Suprapubic skin (tissue), 4 donors: ENCODE measurements around the gene SPATS2. TPM values are rescaled to one million over a fixed set of nuclear protein-coding genes. Genes with fewer than 3 reads are reported as not detected.

Source experiments
- DNase-seq, 2 donors: peaks; one replicate each; pipeline ENCODE4 v3.0.0-alpha.2; 2019; ENCODE audit warnings: low spot score in 2 of 2
- H3K27ac ChIP-seq: fragments of 200-600 bp; sonication (generic); one replicate; pipeline ENCODE4 v1.5.1; 2019
- H3K27me3 ChIP-seq: fragments of 200-600 bp; sonication (generic); one replicate; pipeline ENCODE4 v1.5.1; 2019
- H3K36me3 ChIP-seq: fragments of 200-600 bp; sonication (generic); one replicate; pipeline ENCODE4 v1.5.1; 2019
- H3K4me1 ChIP-seq: fragments of 200-600 bp; sonication (generic); one replicate; pipeline ENCODE4 v1.5.1; 2019
- H3K4me3 ChIP-seq: fragments of 200-600 bp; sonication (generic); one replicate; pipeline ENCODE4 v1.5.1; 2019; ENCODE audit warnings: mild to moderate bottlenecking
- H3K9me3 ChIP-seq: fragments of 200-600 bp; sonication (generic); one replicate; pipeline ENCODE4 v1.5.1; 2019
- CTCF ChIP-seq, 2 donors: fragments of 200-600 bp in 1 of 2; fragments of 450-650 bp in 1 of 2; sonication (generic) in 1 of 2; IDR thresholded peaks; one replicate each; pipeline ENCODE4 v1.5.1; 2016 to 2019; ENCODE audit warnings: antibody characterized with exemption in 2 of 2, mild to moderate bottlenecking in 1 of 2, moderate library complexity in 1 of 2
- EP300 ChIP-seq: sonication (generic); formaldehyde crosslinking; IDR thresholded peaks from one replicate; pipeline ENCODE4 v1.6.1; 2017; ENCODE audit warnings: antibody characterized with exemption
- POLR2A ChIP-seq, 2 donors: fragments of 450-650 bp; IDR thresholded peaks; one replicate each; pipeline ENCODE4 v1.6.1; 2017; ENCODE audit warnings: antibody characterized with exemption in 2 of 2, mild to moderate bottlenecking in 2 of 2, moderate library complexity in 2 of 2
- POLR2AphosphoS5 ChIP-seq, 3 donors: sonication (generic); formaldehyde crosslinking; IDR thresholded peaks; one replicate each; pipeline ENCODE4 v1.6.1; 2017; ENCODE audit warnings: antibody characterized with exemption in 3 of 3
- WGBS: methylation state at CpG from one replicate; pipeline ENCODE4 v1.1.5; 2018; 5-methylcytosine and 5-hydroxymethylcytosine counted together
- total RNA-seq, 4 donors: library from RNA; depleted of rRNA; stranded (reverse); fragments of >200 nt; gene quantifications; one replicate each; pipeline ENCODE4 v1.1.0, GENCODE V29; 2016

The SPATS2 gene
- total RNA-seq, 4 donors from 2014 or later = 22.7 to 42.6 (median 27.2) TPM

- no peak overlapping the region for H3K4me3 ChIP-seq
- no peak for DNase-seq
- H3K36me3 ChIP-seq = no peaks in the 10 kb centered on the region
- no peaks in the 10 kb centered on the region for H3K27me3 ChIP-seq
- no peak overlapping the region for H3K27ac ChIP-seq
- TF ChIP-seq EP300 (no peak), POLR2A (IDR thresholded peaks at IDR 0.05) (no peak), POLR2AphosphoS5 (IDR thresholded peaks at IDR 0.05) (no peak)
- H3K9me3 ChIP-seq = no peaks in the 10 kb centered on the region
- peaks cover 16% of the 10 kb centered on the region for H3K4me1 ChIP-seq
Measured at GRCh38 chr12:49404956-49405355, 37.7 kb downstream of the SPATS2 start.

GRCh38 chr12:49410818-49411217 is 43.6 kb downstream of the SPATS2 start:
- no peak for DNase-seq
- TF ChIP-seq EP300 (no peak), POLR2AphosphoS5 (IDR thresholded peaks at IDR 0.05) (no peak), POLR2A (IDR thresholded peaks at IDR 0.05) (no peak), CTCF (IDR thresholded peaks at IDR 0.05) (no peak)
- Histone ChIP-seq H3K27ac (no peak overlapping the region), H3K27me3 (no peaks in the 10 kb centered on the region), H3K4me1 (peaks cover 9% of the 10 kb centered on the region), H3K36me3 (no peaks in the 10 kb centered on the region), H3K9me3 (no peaks in the 10 kb centered on the region), H3K4me3 (no peak overlapping the region)
- 97% methylated on average over 1 of the region's 1 CpG for WGBS

GRCh38 chr12:49413010-49413409 is 45.7 kb downstream of the SPATS2 start:
- H3K4me1 ChIP-seq = peaks cover 18% of the 10 kb centered on the region
- H3K36me3 ChIP-seq = no peaks in the 10 kb centered on the region
- H3K4me3 ChIP-seq = no peak overlapping the region
- no peak overlapping the region for H3K27ac ChIP-seq
- no peak for DNase-seq
- no peaks in the 10 kb centered on the region for H3K27me3 ChIP-seq
- WGBS = 81% methylated on average over 6 of the region's 6 CpGs
- TF ChIP-seq EP300 = no peak
- no peaks in the 10 kb centered on the region for H3K9me3 ChIP-seq

GRCh38 chr12:49413796-49414195 is 46.5 kb downstream of the SPATS2 start:
- DNase-seq = no peak
- TF ChIP-seq EP300 (no peak), POLR2A (IDR thresholded peaks at IDR 0.05) (no peak), CTCF (IDR thresholded peaks at IDR 0.05) (no peak)
- no peak overlapping the region for H3K4me3 ChIP-seq
- no peaks in the 10 kb centered on the region for H3K9me3 ChIP-seq
- H3K27ac ChIP-seq = no peak overlapping the region
- H3K36me3 ChIP-seq = no peaks in the 10 kb centered on the region
- peaks cover 19% of the 10 kb centered on the region for H3K4me1 ChIP-seq
- H3K27me3 ChIP-seq = no peaks in the 10 kb centered on the region

- DNase-seq = no peak
- Histone ChIP-seq H3K4me1 (peaks cover 23% of the 10 kb centered on the region), H3K36me3 (no peaks in the 10 kb centered on the region), H3K27ac (no peak overlapping the region), H3K9me3 (no peaks in the 10 kb centered on the region), H3K4me3 (no peak overlapping the region), H3K27me3 (no peaks in the 10 kb centered on the region)
- WGBS = 66% methylated on average over 2 of the region's 2 CpGs
- no peak for TF ChIP-seq POLR2A (IDR thresholded peaks at IDR 0.05)
- no peak for TF ChIP-seq EP300
- no peak for TF ChIP-seq POLR2AphosphoS5 (IDR thresholded peaks at IDR 0.05)
- no peak for TF ChIP-seq CTCF (IDR thresholded peaks at IDR 0.05)
Measured at GRCh38 chr12:49414364-49414763, 47.1 kb downstream of the SPATS2 start.

GRCh38 chr12:49415521-49415970 is 48.3 kb downstream of the SPATS2 start:
- 63% methylated on average over 3 of the region's 3 CpGs for WGBS
- TF ChIP-seq POLR2AphosphoS5 (IDR thresholded peaks at IDR 0.05) = no peak
- no peak for TF ChIP-seq EP300
- no peak for TF ChIP-seq CTCF (IDR thresholded peaks at IDR 0.05)
- no peak for TF ChIP-seq POLR2A (IDR thresholded peaks at IDR 0.05)
- Histone ChIP-seq H3K27ac (no peak overlapping the region), H3K9me3 (no peaks in the 10 kb centered on the region), H3K27me3 (no peaks in the 10 kb centered on the region), H3K4me3 (no peak overlapping the region), H3K4me1 (peaks cover 23% of the 10 kb centered on the region), H3K36me3 (no peaks in the 10 kb centered on the region)
- DNase-seq = no peak
